Measurements from ENCODE around the gene GTPBP1.

Gene GTPBP1

DNA sequence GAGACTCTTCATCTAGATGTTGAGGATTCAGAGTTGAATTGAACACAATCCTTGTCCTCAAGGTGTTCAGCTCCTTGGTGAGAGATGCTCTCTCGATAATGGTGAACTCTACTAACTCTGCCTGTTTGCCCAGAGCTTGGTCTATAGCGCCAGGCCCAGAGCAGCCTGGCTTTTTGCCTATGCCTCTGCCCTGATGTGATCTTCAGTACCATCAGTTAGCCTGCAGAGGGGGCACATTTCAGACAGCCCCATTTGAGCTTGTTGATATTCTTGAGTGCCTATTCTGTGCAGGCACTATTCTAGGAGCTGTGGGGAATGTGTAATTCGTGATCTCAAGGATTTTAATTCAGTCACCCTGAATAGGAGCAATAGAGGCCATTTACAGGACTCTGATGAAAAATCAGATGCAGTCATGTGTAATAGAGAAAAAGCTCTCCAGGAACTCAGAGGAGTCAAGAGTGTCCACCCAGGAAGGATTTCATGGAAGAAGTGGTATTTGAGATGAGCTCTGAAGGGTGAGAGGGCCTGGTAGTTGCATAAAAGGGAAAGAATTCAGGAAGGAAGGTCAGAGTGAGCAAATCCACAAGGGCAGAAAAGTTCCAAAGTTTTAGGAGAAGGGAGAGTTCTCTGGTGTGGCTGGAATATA, 19.3 kb downstream of the GTPBP1 start:
- in situ Hi-C loops (cut with HindIII; ENCODE audit: low sequenced_read_pairs), result no loop called here

DNA sequence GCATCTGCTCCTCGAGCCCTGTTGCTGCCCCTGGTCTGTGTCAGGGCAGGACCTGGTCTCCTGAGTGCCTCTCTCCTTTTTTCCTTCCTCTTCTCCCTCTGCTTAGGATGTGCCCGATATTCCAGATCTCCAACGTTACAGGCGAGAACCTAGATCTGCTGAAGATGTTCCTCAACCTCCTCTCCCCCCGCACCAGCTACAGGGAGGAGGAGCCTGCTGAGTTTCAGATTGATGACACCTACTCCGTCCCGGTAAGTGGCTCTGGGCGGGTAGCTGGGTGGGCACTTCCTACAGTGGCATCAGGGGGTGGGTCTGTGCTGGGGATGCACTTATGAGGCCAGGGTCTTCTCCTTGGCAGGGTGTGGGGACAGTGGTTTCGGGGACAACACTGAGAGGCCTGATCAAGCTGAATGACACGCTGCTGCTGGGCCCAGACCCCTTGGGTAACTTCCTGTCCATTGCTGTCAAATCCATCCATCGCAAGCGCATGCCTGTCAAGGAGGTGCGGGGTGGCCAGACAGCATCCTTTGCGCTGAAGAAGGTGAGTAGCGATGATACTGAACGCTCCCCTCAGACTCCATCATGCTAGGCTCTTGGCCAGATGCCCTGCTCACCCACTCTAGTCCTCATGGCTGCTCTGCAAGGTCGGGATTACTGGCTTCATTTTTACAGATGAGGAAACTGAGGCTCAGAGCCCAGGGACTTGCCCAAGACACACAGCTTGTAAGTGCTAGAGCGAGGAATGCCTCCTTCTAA, 20.3 kb downstream of the GTPBP1 start:
- in situ Hi-C loops (cut with HindIII; ENCODE audit: low sequenced_read_pairs), result no loop called here

DNA sequence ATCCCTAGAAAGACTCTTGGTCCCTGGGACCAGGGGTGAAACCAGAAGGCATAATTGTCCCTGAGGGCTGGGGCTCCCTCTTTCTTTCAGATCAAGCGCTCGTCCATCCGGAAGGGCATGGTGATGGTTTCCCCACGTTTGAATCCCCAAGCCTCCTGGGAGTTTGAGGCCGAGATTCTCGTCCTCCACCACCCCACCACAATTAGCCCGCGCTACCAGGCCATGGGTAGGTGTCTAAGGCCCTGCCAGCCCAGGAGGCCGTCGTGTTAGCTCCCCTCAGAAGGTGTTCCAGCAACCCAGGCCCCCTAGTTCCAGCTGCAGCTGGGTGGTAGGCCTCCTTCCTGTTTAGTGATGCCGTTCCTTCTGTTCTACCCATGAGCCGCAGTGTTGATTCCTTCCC, 21.4 kb downstream of the GTPBP1 start:
- in situ Hi-C loops (cut with HindIII; ENCODE audit: low sequenced_read_pairs), result no loop called here

DNA sequence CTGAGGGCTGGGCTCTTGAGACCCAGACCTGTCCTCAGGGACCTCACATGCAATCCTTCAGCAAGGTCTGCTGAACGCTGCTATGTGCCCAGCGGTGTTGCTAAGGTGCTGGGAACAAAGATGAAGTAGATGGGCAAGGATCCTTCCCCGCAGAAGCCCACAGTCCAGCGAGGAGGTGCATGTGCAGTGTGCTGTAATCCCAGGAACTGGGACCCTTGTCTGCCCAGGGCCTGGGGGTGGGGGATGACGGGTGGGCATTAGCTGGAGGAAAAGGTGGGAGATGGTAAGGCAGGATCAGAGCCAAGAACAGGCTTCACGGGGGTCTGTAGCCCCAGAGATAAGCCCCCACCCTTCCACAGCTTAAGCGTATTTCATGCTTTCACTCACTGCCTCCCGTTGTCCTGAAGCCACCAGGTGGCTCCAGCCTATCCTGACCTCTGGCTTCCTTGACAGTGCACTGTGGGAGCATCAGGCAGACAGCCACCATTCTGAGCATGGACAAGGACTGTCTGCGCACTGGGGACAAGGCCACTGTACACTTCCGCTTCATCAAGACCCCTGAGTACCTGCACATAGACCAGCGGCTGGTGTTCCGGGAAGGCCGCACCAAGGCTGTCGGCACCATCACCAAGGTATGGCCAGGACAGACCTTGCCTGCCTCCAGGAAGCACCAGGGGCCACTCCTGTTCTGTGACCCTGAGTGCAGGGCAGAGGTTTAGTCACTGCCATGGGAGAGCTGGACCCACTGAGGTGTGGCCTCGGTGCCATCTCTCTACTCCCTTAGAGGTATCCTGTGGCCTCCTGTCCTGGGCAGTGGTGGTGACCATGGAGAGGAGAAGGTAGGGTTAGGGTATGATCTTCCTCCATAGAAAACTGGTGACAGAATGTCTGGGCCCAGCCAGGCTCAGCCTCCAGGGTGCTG, 22.0 kb downstream of the GTPBP1 start:
- in situ Hi-C loops (cut with HindIII; ENCODE audit: low sequenced_read_pairs), result no loop called here

DNA sequence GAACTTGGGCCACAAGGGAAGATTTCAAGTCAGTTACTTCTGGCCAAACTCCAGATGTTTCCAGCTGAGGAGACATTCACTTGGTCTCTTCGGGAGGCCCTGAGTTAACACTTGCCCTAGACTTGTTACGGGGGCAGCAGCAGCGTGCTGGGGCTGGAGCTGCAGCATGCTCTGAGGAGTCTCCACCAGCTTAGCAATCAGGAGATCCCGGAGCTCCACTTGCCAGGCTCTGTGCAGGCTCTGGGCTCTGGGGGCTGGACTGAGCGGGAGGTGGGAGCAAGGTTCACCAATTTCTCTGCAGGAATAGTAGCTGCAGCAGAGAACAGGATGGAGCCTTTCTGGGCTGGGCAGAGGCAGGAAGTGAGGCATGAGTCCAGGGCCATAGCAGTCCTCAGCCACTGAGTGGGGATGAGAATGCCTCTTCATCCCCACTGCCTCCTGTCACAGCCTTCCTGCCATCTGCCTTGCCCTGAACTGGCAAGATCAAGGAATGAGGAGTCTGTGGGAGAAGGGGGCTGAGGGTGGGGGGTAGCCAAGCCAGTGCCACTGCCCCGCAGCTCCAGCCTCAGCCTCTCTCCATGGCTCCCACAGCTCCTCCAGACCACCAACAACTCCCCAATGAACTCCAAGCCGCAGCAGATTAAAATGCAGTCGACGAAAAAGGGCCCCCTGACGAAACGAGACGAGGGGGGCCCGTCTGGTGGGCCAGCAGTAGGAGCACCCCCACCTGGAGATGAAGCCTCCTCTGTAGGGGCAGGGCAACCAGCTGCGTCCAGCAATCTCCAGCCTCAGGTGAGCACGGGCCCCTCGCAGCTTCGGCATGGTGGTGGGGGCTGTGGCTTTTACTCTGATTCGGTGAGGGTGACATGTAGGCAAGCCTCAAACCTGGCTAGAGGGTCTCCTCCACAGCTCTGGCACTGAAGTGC, 23.4 kb downstream of the GTPBP1 start:
- in situ Hi-C loops (cut with HindIII; ENCODE audit: low sequenced_read_pairs), result no loop called here

DNA sequence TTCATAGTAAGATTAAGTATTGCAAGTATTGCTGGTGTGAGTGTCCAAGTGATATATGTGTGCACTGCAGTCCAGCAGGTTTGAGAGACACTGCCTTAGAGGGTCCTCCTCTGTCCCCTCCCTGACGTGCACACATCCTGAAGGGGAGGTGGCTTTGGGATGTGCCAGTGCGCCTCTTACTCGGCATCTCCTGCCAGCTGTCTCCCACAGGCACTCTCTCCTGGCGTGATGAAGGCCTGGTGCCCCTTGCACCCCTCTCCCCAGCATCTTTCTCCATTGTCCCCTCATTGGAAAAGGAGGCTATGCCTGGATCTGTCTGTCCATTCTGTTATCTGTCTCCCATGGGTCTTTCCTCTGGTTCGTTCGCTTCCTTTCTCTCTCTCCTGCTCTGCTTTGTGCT, 24.2 kb downstream of the GTPBP1 start:
- in situ Hi-C loops (cut with HindIII; ENCODE audit: low sequenced_read_pairs), result no loop called here

DNA sequence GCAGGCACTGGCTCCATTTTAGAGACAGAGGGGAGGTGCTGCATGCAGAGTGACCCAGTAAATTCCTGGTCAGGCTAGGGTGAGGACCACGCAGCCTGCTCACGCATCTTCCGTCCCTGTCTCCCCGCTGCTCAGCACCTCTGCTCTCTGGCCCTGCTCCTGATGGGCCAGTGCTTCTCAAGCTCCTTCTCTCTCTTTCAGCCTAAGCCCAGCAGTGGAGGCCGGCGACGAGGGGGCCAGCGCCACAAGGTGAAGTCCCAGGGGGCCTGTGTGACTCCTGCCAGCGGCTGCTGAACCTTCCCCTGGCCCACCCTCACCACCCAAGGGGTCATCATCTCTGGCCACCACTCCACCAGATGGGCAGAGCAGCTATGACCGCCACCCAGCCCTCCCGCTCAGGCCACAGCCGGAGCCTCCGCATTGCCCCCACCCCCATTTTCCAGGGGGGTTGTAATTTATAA, 24.7 kb downstream of the GTPBP1 start:
- in situ Hi-C loops (cut with HindIII; ENCODE audit: low sequenced_read_pairs), result no loop called here

DNA sequence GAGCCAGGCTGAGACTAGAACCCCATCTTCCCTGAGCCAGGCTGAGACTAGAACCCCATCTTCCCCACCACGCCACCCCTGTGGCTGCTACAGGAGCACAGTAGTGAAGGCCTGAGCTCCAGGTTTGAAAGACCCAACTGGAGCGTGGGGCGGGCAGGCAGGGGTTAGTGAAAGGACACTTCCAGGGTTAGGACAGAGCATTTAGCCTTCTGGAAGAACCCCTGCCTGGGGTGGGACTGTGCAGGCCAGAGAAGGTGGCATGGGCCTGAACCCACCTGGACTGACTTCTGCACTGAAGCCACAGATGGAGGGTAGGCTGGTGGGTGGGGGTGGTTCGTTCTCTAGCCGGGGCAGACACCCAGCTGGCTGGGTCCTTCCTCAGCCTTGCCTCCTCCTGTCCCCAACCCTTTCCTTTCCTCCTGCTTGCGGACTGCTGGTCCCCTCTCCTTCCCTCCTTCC, 26.0 kb downstream of the GTPBP1 start:
- in situ Hi-C loops (cut with HindIII; ENCODE audit: low sequenced_read_pairs), result no loop called here

DNA sequence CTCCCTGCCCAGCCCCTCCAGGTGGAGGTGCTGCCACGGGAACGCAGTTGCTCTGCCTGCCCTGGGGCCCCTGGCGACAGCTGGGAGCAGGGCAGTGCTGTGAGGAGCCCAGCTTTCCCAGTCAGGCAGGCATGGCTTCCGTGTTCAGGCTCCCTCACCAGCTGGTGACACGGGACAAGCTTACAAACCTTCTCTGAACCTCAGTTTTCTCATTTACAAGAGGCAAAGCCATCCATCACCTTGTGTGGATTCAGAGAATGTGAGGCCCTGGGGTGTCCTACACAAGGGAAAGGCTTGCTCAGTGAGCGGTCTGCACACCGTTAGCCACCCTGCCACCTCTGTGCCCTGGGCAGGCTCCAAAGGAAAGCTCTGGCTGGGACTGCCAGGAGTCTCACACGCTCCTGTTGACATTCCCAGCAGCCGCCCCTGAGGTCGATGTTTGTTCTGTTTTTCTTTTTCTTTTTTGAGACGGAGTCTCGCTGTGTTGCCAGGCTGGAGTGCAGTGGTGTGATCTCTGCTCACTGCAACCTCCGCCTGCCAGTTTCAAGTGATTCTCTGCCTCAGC, 26.6 kb downstream of the GTPBP1 start:
- in situ Hi-C loops (cut with HindIII; ENCODE audit: low sequenced_read_pairs), result no loop called here

DNA sequence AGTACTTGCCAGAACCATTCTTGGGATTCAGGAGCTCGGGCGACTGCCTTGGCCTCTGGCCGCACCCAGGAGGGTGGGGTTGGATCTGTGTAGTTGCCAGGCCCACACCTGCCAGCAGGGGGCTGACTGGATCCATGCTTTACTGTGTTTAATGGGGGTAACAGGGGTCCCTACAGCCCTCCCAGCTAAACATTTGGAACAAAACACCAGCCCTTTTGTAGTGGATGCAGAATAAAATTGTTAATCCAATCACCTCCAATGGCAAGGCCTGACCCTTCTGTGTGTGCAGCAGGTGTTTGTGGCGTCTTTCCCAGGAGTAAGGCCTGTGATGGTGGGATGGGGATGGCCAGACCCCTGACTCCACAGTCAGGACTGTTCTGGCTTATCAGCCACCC, 27.6 kb downstream of the GTPBP1 start:
- in situ Hi-C loops (cut with HindIII; ENCODE audit: low sequenced_read_pairs), result no loop called here

DNA sequence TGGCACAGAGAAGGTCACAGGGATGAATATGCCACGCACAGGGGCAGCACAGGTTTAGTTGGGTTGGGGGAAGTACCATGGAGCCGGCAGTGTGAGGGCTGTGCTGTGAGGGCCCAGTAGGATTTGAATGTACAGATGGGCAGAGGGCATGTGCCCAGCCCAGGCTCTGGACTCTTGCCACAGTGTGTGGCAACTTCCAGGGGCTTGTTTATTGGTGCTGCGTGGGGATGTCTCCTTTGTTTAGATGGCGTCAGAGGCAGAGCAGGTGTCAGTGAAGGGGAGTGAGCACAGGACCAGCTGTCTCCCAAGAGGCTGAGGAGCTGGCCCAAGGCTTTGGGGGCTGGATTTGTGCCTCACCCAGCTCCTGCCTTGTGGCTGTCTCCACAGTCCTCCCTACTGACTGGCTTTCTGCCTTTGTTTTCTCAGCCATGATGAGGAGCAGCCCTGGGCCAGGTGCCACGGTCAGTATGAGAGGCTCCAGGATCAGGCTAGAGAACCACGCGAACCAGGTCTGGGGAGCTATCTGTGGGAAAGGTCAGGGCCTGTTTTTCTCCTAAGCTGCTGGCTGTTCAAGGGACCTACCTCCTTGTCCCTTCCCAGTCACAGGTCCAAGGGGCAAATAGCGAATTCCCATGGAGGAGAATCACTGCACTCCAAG, 28.1 kb downstream of the GTPBP1 start:
- in situ Hi-C loops (cut with HindIII; ENCODE audit: low sequenced_read_pairs), result no loop called here

DNA sequence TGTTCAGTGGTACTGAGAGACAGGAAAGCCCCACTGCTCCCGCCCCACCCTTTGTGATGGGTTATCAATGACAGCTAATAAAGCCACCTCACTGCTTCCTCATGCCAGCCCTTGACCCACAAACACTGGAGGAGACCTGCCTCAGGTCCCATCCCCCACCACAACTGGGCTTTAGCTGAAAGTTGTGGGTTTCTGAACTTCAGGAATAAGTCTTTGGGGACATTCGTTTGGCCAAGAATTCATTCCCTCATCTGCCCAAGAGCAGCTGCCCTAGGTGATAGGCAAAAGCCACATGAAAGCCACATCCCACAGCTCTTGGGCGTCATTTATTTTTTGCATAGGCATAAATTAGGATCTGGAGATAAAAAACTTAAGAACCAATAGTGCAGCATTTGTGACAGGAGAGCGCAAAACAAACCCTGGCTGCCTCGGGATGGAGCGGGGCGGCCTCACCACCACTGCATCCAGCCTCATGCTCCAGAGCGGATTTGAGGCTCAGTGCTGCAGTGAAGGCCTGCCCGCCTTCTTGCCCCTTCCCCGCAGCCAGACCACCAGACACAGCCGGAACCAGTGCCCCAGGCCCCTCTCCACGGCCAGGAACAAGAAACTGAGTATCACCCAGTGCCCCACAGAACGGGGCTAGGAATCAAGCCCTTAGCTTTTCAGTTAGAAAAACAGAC, 28.8 kb downstream of the GTPBP1 start:
- in situ Hi-C loops (cut with HindIII; ENCODE audit: low sequenced_read_pairs), result no loop called here

DNA sequence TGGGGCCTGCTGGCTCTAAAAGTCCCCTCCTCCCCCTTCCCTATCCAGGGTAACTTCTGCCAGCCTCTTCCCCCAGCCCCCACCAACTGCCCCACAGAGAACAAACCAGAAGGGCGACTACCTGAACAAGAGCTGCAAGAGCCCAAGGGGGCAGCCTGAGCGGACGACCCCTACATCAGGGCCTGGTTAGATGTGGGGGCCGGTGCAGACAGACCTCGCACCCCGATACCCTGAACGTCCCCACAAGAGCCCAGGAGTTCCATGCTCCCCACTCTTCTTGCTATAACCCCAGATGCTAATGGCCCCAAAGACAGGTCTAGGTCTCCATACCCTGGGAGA, 29.4 kb downstream of the GTPBP1 start:
- in situ Hi-C loops (cut with HindIII; ENCODE audit: low sequenced_read_pairs), result no loop called here

DNA sequence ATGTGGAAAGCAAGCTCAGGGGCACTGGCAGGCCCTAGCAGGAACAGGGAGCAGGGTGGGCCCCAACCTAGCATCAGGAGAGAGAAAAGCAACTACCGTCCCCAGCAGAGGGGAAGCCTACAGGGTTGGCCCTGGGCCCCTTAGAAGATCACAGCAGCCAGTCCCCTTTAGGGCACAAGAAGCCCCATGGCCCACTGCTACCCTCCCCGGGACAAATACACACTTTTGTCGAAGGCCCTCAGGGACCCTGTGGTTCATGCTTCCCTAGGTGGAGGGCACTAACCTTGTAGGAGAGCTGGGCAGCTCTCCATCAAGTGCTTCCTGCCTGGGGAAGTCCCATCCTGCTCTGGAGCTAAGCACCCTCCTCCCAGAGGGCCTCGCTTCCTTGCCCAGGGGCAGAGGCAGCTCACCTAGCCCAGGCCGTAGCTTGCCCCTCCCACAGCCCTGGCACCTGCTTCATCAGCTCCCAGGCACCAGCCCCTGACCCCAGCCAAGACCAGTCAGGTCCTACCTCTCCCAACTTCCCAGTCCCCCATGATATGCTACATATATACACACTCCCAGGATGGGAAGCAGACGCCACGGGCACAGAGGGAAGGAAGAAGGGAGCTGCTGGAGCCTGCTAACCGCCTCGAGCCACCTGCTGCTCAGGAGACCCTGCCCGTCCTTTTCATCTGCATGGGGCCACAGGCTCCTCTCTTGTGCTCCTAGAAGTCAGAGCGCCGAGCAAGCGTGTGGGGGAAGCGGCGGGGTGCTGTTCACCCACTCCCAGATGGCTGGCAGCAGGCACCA, 29.9 kb downstream of the GTPBP1 start:
- in situ Hi-C loops (cut with HindIII; ENCODE audit: low sequenced_read_pairs), result no loop called here

DNA sequence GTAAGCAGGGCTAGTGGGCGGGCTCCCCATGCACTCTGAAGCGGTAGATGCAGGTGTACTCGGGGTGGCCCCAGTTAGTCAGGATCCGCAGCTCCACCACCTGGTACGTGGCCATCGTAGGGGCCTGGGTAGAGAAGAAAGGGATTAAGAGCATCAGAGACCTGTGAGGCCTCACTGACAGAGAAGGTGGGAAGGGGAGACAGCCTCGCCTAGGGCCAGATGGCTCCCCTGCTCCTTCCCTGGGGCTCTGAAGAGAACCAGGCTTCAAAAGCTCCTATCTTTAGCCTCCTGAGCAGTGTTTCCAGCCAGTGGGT, 30.5 kb downstream of the GTPBP1 start:
- in situ Hi-C loops (cut with HindIII; ENCODE audit: low sequenced_read_pairs), result no loop called here

DNA sequence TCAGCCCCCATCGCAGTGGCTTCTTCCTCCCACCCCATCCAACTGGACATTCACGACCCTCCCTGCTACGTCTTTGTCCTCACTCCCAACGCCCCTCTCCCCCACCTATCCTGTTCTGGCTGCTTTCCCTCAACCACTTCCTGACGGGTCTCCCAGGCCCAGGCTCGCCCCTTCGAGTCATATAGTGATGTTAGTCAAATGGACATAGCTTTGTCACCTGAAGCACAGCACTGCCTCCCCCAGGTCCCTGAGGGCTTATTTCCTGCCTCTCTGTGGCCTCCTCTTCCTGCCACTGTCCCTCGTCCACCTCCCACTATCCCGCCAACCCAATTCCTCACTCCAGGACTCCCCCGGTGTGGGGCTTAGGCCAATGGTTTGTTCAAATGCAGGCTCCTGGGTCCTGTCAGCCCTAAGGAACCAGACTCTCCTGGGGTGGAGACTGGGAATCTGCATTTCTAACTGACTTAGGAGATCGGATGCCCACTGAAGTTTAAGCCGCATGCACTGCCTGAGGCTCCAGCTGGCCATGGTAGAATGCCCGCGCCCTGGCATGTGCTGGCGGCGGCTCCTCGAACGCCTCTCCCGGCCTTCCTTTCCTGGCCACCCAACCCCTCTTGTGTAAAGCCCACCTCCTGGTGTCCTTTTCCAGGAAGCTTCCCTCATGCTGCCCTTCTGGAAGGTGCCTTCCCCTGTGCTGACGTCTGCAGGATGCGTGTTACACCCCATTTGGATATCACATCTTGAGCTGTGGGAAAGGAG, 31.7 kb downstream of the GTPBP1 start:
- in situ Hi-C loops (cut with HindIII; ENCODE audit: low sequenced_read_pairs), result no loop called here

DNA sequence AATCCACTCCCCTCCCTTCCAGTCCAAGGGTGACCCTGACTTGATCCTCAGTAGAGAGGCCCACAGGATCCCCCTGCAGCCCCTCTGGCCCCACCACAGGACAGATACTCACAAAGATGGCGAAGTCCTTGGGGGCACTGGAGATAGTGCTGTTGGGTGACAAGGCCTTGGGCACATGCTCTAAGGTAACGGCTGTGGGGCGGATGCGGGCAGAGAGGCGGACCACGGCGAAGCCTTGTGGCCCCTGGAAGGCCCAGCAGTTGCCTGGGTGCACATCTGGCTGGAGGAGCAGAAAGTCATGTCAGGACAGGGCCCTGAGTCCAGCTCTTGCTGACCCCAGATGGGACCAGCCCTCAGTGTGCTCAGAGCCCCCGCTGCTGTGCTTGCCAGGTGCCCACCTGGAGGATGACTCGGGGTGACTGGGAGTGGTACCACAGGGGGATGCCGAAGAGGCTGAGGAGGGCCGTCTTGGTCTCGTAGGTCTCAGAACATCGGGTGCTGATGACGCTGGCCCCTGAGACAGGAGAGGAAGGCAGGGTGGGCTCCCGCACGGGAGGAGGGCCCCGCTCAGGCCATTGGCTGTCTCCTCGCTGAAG, 32.8 kb downstream of the GTPBP1 start:
- in situ Hi-C loops (cut with HindIII; ENCODE audit: low sequenced_read_pairs), result no loop called here

Measured in DLD1 (cell line).